H1 (cell line): Measurements from ENCODE around the gene SLC18A3. TPM values are rescaled to one million over a fixed set of nuclear protein-coding genes. Genes with fewer than 3 reads are reported as not detected.

Experiments
- CTCF ChIA-PET: fragments of 300-600 bp; sonication (Branson Sonifier 250); formaldehyde crosslinking; loops from one replicate; lab custom pipeline; 2021; ENCODE audit not compliant: partially characterized antibody; lab: Charles Lee
- POLR2A ChIA-PET: fragments of 300-600 bp; sonication (Branson Sonifier 250); formaldehyde crosslinking; loops from one replicate; lab custom pipeline; 2021; ENCODE audit warnings: inconsistent platforms; ENCODE audit not compliant: partially characterized antibody; lab: Charles Lee
- DNase-seq, 2 experiments: peaks; one replicate each; pipeline versions ENCODE4 v3.0.0 to v3.0.0-alpha.2; 2010 to 2022; ENCODE audit warnings: low spot score in 2 of 2, low read depth in 1 of 2, mixed read lengths in 1 of 2
- FAIRE-seq: peaks from 2 replicates; lab custom pipeline; 2011; peaks lifted over from hg19 to GRCh38; lab: Jason Lieb, UNC
- H2AFZ ChIP-seq: 2 replicates; pipeline ENCODE4 v1.8.1; 2012; ENCODE audit warnings: low read length, inconsistent platforms
- H2AK5ac ChIP-seq: 2 replicates; pipeline ENCODE4 v1.6.1; 2013; ENCODE audit warnings: low read depth, low read length
- H2BK120ac ChIP-seq: replicated peaks from 2 replicates; pipeline ENCODE3; 2013; ENCODE audit warnings: low read depth, low read length, inconsistent platforms
- H2BK12ac ChIP-seq: 2 replicates; pipeline ENCODE4 v1.6.1; 2013; ENCODE audit warnings: low read depth, low read length
- H2BK15ac ChIP-seq: 2 replicates; pipeline ENCODE4 v1.6.1; 2013; ENCODE audit warnings: low read length
- H2BK20ac ChIP-seq: 2 replicates; pipeline ENCODE4 v1.6.1; 2013; ENCODE audit warnings: low read length
- H2BK5ac ChIP-seq: 2 replicates; pipeline ENCODE4 v1.6.1; 2013; ENCODE audit warnings: low read depth, low read length
- H3K14ac ChIP-seq: 2 replicates; pipeline ENCODE4 v1.6.1; 2013; ENCODE audit warnings: inconsistent platforms; ENCODE audit not compliant: insufficient read length
- H3K18ac ChIP-seq: 2 replicates; pipeline ENCODE4 v1.6.1; 2013; ENCODE audit warnings: low read length; ENCODE audit errors: extremely low read depth
- H3K23ac ChIP-seq: 2 replicates; pipeline ENCODE4 v1.6.1; 2013; ENCODE audit warnings: inconsistent platforms; ENCODE audit not compliant: insufficient read length
- H3K23me2 ChIP-seq: 2 replicates; pipeline ENCODE4 v1.6.1; 2013; ENCODE audit warnings: low read depth, low read length
- H3K27ac ChIP-seq: 2 replicates; pipeline ENCODE4 v1.6.1; 2011; ENCODE audit warnings: low read depth, low read length, inconsistent platforms
- H3K27me3 ChIP-seq, 4 experiments: replicated peaks in 1 of 4; 1 replicate in 1 of 4; 2 replicates in 3 of 4; pipeline versions ENCODE4 v1.6.1 to v1.8.1; 2011 to 2013; ENCODE audit warnings: low read length in 3 of 4, mild to moderate bottlenecking in 3 of 4, inconsistent platforms in 2 of 4, mixed read lengths in 2 of 4, moderate library complexity in 1 of 4; ENCODE audit not compliant: control insufficient read depth in 3 of 4, insufficient read depth in 3 of 4; ENCODE audit errors: extremely low read depth in 1 of 4
- H3K36me3 ChIP-seq, 4 experiments: 2 replicates each; pipeline versions ENCODE4 v1.6.1 to v1.8.1; 2011 to 2013; ENCODE audit warnings: mild to moderate bottlenecking in 4 of 4, low read length in 3 of 4, moderate library complexity in 2 of 4, control low read depth in 1 of 4, inconsistent platforms in 1 of 4; ENCODE audit not compliant: insufficient read depth in 4 of 4, control insufficient read depth in 2 of 4
- H3K4ac ChIP-seq: replicated peaks from 2 replicates; pipeline ENCODE3; 2013; ENCODE audit warnings: low read length, low read depth, mixed read lengths, inconsistent platforms; ENCODE audit not compliant: insufficient read length
- H3K4me1 ChIP-seq, 4 experiments: replicated peaks in 1 of 4; 1 replicate in 1 of 4; 2 replicates in 3 of 4; pipeline versions ENCODE4 v1.6.1 to v1.8.1; 2011 to 2013; ENCODE audit warnings: low read length in 3 of 4, inconsistent platforms in 2 of 4, mixed read lengths in 1 of 4; ENCODE audit not compliant: insufficient read depth in 4 of 4, control insufficient read depth in 3 of 4
- H3K4me2 ChIP-seq, 2 experiments: 2 replicates each; pipeline versions ENCODE4 v1.6.1 to v1.8.1; 2011 to 2013; ENCODE audit warnings: low read depth in 2 of 2, low read length in 2 of 2, control low read depth in 1 of 2, inconsistent platforms in 1 of 2, mild to moderate bottlenecking in 1 of 2; ENCODE audit not compliant: insufficient read depth in 1 of 2
- H3K4me3 ChIP-seq, 4 experiments: fragments of 200-600, 300-600 bp in 1 of 4; sonication (generic), shearing (Covaris generic), sonication (Bioruptor Twin) in 1 of 4; 2 replicates each; pipeline versions ENCODE4 v1.5.1 to v1.8.1; 2011 to 2016; ENCODE audit warnings: low read length in 4 of 4, low read depth in 3 of 4, control low read depth in 2 of 4, inconsistent platforms in 2 of 4, mild to moderate bottlenecking in 2 of 4, mixed read lengths in 1 of 4, moderate library complexity in 1 of 4; ENCODE audit not compliant: insufficient read depth in 2 of 4; ENCODE audit errors: extremely low read depth in 1 of 4
- H3K56ac ChIP-seq: replicated peaks from 2 replicates; pipeline ENCODE3; 2013; ENCODE audit warnings: low read depth, mild to moderate bottlenecking, mixed read lengths, low read length, inconsistent platforms; ENCODE audit not compliant: insufficient read length
- H3K79me1 ChIP-seq: 2 replicates; pipeline ENCODE4 v1.6.1; 2013; ENCODE audit warnings: low read depth, low read length, control low read depth
- H3K79me2 ChIP-seq, 2 experiments: 2 replicates each; pipeline versions ENCODE4 v1.6.1 to v1.8.1; 2012 to 2013; ENCODE audit warnings: low read length in 2 of 2, mild to moderate bottlenecking in 2 of 2, inconsistent platforms in 1 of 2; ENCODE audit not compliant: insufficient read depth in 2 of 2, control insufficient read depth in 1 of 2
- H3K9ac ChIP-seq, 4 experiments: replicated peaks in 1 of 4; 1 replicate in 1 of 4; 2 replicates in 3 of 4; pipeline versions ENCODE4 v1.6.1 to v1.8.1; 2011 to 2013; ENCODE audit warnings: low read depth in 3 of 4, low read length in 3 of 4, control low read depth in 2 of 4, mild to moderate bottlenecking in 2 of 4, moderate library complexity in 2 of 4, inconsistent platforms in 1 of 4; ENCODE audit errors: extremely low read depth in 1 of 4
- H3K9me3 ChIP-seq, 2 experiments: 2 replicates each; pipeline versions ENCODE4 v1.6.1 to v1.8.1; 2012 to 2013; ENCODE audit warnings: mild to moderate bottlenecking in 2 of 2, moderate library complexity in 2 of 2, control low read depth in 1 of 2, inconsistent platforms in 1 of 2, low read depth in 1 of 2, low read length in 1 of 2, mixed read lengths in 1 of 2; ENCODE audit not compliant: insufficient read depth in 2 of 2
- H4K20me1 ChIP-seq, 2 experiments: replicated peaks in 1 of 2; 2 replicates each; pipeline versions ENCODE3 to v1.8.1; 2011 to 2013; ENCODE audit warnings: inconsistent platforms in 2 of 2, low read length in 2 of 2, mild to moderate bottlenecking in 1 of 2; ENCODE audit not compliant: insufficient read depth in 2 of 2, control insufficient read depth in 1 of 2
- H4K5ac ChIP-seq: 2 replicates; pipeline ENCODE4 v1.6.1; 2013; ENCODE audit warnings: low read length, low read depth, mixed read lengths, inconsistent platforms; ENCODE audit not compliant: insufficient read length
- H4K8ac ChIP-seq: 2 replicates; pipeline ENCODE4 v1.8.0; 2013; ENCODE audit warnings: mild to moderate bottlenecking, moderate library complexity, low read length, inconsistent platforms; ENCODE audit not compliant: insufficient read depth; ENCODE audit errors: extremely low read depth
- H4K91ac ChIP-seq: replicated peaks from 2 replicates; pipeline ENCODE3; 2013; ENCODE audit warnings: low read length, mixed read lengths, inconsistent platforms; ENCODE audit not compliant: insufficient read length
- BACH1 ChIP-seq: IDR thresholded peaks from 2 replicates; pipeline ENCODE4 v1.6.1; 2012; ENCODE audit warnings: low read length, improper control_type of control experiment
- CBX8 ChIP-seq: fragments of 300-800, 300-1000 bp; sonication (generic); IDR thresholded peaks from 2 replicates; pipeline ENCODE4 v1.7.1; 2016; ENCODE audit warnings: low read depth, low read length, borderline replicate concordance
- EGR1 ChIP-seq: IDR thresholded peaks from 2 replicates; pipeline ENCODE4 v1.6.1; 2011; ENCODE audit warnings: low read depth, low read length, borderline replicate concordance
- HDAC6 ChIP-seq: IDR thresholded peaks from one replicate; pipeline ENCODE4 v1.7.1; 2012; ENCODE audit warnings: low read depth, mild to moderate bottlenecking, inconsistent platforms, low read length, moderate library complexity
- NANOG ChIP-seq: IDR thresholded peaks from 2 replicates; pipeline ENCODE4 v1.6.1; 2011; ENCODE audit warnings: low read length, low read depth, mild to moderate bottlenecking, inconsistent platforms; ENCODE audit not compliant: insufficient read depth, poor library complexity, severe bottlenecking
- RAD21 ChIP-seq, 2 experiments: IDR thresholded peaks in 1 of 2; conservative IDR thresholded peaks in 1 of 2; 2 replicates each; pipeline ENCODE4 v1.6.1; 2011; ENCODE audit warnings: low read depth in 2 of 2, low read length in 2 of 2, improper control_type of control experiment in 1 of 2, inconsistent platforms in 1 of 2, mild to moderate bottlenecking in 1 of 2, moderate library complexity in 1 of 2
- RNF2 ChIP-seq: fragments of 200-900, 300-1000 bp; sonication (generic); IDR thresholded peaks from 2 replicates; pipeline ENCODE4 v1.7.1; 2016; ENCODE audit warnings: borderline replicate concordance, low read depth, mild to moderate bottlenecking, antibody characterized with exemption, low read length; ENCODE audit not compliant: poor library complexity, severe bottlenecking; ENCODE audit errors: missing control alignments
- SIRT6 ChIP-seq: IDR thresholded peaks from one replicate; pipeline ENCODE4 v1.7.1; 2012; ENCODE audit warnings: low read length, inconsistent platforms
- SRF ChIP-seq: IDR thresholded peaks from 2 replicates; pipeline ENCODE4 v1.6.1; 2011; ENCODE audit warnings: mild to moderate bottlenecking, low read depth, low read length, moderate library complexity
- WGBS, 2 experiments: shearing (Covaris generic) in 1 of 2; methylation state at CpG; one replicate each; pipeline versions ENCODE4 v1.1.6 to v1.1.7; 2013 to 2015; ENCODE audit warnings: low lambda C conversion rate in 2 of 2, mixed read lengths in 2 of 2, inconsistent platforms in 1 of 2, low coverage in 1 of 2, missing lambda C conversion rate in 1 of 2; ENCODE audit not compliant: insufficient replicate concordance in 2 of 2, insufficient coverage in 1 of 2, insufficient read length in 1 of 2; ENCODE audit errors: extremely low coverage in 1 of 2, missing lambda C conversion rate in 1 of 2; 5-methylcytosine and 5-hydroxymethylcytosine counted together
- long read RNA-seq, 2 experiments: library from RNA in 1 of 2; library from capped mRNA in 1 of 2; stranded (forward); transcript quantifications; one replicate each; pipeline ENCODE4 v2.0.0, GENCODE V29; 2021; ENCODE audit warnings: inconsistent platforms in 1 of 2
- polyA minus RNA-seq, 3 experiments: library from RNA; depleted of rRNA, polyadenylated mRNA; stranded (reverse); fragments of >200 nt; gene quantifications; 1 replicate in 2 of 3; 2 replicates in 1 of 3; pipeline ENCODE4 v1.2.3, GENCODE V29; 2011
- polyA plus RNA-seq, 7 experiments: library from polyadenylated mRNA; depleted of rRNA in 3 of 7; stranded (reverse) in 5 of 7; unstranded in 2 of 7; fragments of >200 nt in 5 of 7; fragments of 200-250 nt in 2 of 7; gene quantifications; 1 replicate in 5 of 7; 2 replicates in 1 of 7; 4 replicates in 1 of 7; pipeline versions ENCODE4 v1.2.1 to v1.2.3, GENCODE V29; 2011 to 2013; ENCODE audit warnings: missing spikeins in 2 of 7, mixed read lengths in 2 of 7
- total RNA-seq: library from RNA; stranded (reverse); fragmentation: NEBNext Ultra II Directional; extraction: Animal tissue kit (Norgen Biotek cat#: 25700); gene quantifications from 2 replicates; pipeline ENCODE4 v1.2.1, GENCODE V29; 2021

SLC18A3 gene
- total RNA-seq: 0.13 TPM in 1 of 2 replicates, not detected in the other
- polyA plus RNA-seq (2011; rRNA removed): 0.17 and 0.28 TPM in 2 replicates
- polyA plus RNA-seq (2011; cell fraction: cytosol; rRNA removed): 0.10 TPM
- 0.06 TPM for polyA plus RNA-seq (2011; cell fraction: nucleus; rRNA removed)
- polyA plus RNA-seq (2012, experiment 1 of 2): 0.11 to 0.19 TPM (median 0.13 TPM) in 3 of 4 replicates, not detected in the other
- polyA plus RNA-seq (2012, experiment 2 of 2): not detected
- polyA plus RNA-seq (2013, experiment 1 of 2): 0.04 TPM
- 0.02 TPM for polyA plus RNA-seq (2013, experiment 2 of 2)
- polyA minus RNA-seq (2011; rRNA and poly(A)+ RNA removed): not detected in 2 replicates
- polyA minus RNA-seq (2011; cell fraction: cytosol; rRNA and poly(A)+ RNA removed): not detected
- 0.20 TPM for polyA minus RNA-seq (2011; cell fraction: nucleus; rRNA and poly(A)+ RNA removed)
- long read RNA-seq, experiment 1: 0 reads
- long read RNA-seq, experiment 2: 0 reads

DNA sequence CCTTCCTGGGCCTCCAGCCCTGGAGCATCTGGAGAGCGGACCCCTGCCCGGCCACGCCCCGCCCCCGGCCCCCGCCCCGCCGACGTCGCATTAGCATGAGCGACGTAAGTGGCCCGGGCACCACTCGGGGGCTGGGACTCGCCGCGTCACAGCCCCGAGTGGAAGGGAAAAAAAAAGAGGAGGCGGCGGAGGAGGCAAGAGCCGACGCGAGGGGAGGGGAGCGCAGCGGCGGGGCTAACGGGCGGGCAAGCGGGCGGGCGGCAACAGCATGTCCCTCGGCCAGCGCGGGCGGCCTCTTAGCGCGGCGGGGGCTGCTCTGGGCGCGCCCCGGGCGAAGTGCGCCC lies at the start of gene SLC18A3:
SLC18A3 (plus strand) TSS at position 197 of the 344 bp plus-strand sequence. CDS start 431 bp downstream, outside the sequence.
- Histone ChIP-seq H3K23ac (no peak within 1 kb of the TSS), H2AK5ac (no peak within 1 kb of the TSS), H2BK20ac (no peak within 1 kb of the TSS), H3K18ac (no peak within 1 kb of the TSS), H3K9ac (no peak within 1 kb of the TSS), H3K27ac (no peak within 1 kb of the TSS), H2BK15ac (no peak within 1 kb of the TSS), H3K4me2 (peak within 1 kb of the TSS; percentile 71 to 92), H2BK5ac (no peak within 1 kb of the TSS), H4K20me1 (peaks cover 16 to 45% of the 10 kb centered on the region in 2 experiments), H4K8ac (peak within 1 kb of the TSS; percentile 47; the same call in 1 of the 2 replicates), H3K56ac (no peak within 1 kb of the TSS), H2BK12ac (0 out of 2 replicates have a peak within 1 kb of the TSS, but pooled peaks have one; percentile 9), H2BK120ac (no peak within 1 kb of the TSS), H3K4me1 (peaks cover 0 to 47% (median 29%) of the 10 kb centered on the region in 4 experiments; a peak in 6 of 7 replicates), H3K27me3 (peaks cover 82 to 93% (median 91%) of the 10 kb centered on the region in 4 experiments), H3K79me2 (no peaks in the 10 kb centered on the region), H3K23me2 (peaks cover 16% of the 10 kb centered on the region; the same call in 1 of the 2 replicates), H3K14ac (no peak within 1 kb of the TSS), H3K79me1 (no peaks in the 10 kb centered on the region), H2AFZ (no peak within 1 kb of the TSS; the same call in 1 of the 2 replicates), H4K5ac (no peak within 1 kb of the TSS), H3K36me3 (peaks cover 0 to 6% (median 0%) of the 10 kb centered on the region in 4 experiments; a peak in 1 of 8 replicates), H3K9me3 (no peaks in the 10 kb centered on the region; a peak in 1 of 4 replicates), H4K91ac (no peak within 1 kb of the TSS), H3K4me3 (peak within 1 kb of the TSS; percentile 44 to 72 (median 52)), H3K4ac (no peak within 1 kb of the TSS)
- CTCF ChIA-PET: interaction anchor here (0.7 to 2.3 kb wide), 5 partner anchors 9 to 201 kb away, joined by 3 to 9 read pairs (median 5); no protein-coding TSS in a partner anchor
- DNase-seq: no peak
- whole genome bisulfite sequencing, 2 experiments: 2% methylated on average over 9 of the region's 43 CpGs; no CpG with 5 or more reads in 1 of the 2 experiments
- POLR2A ChIA-PET: interaction anchor here (1.0 to 1.3 kb wide), 2 partner anchors 81 to 215 kb away, joined by 3 read pairs; no protein-coding TSS in a partner anchor
- FAIRE-seq: no peak
- TF ChIP-seq HDAC6 (no peak), RAD21 (IDR thresholded peaks at IDR 0.05 in 1 of 2, conservative IDR thresholded peaks at IDR 0.05 in 1 of 2; ENCODE audit: low read depth in 2 of 2, low read length in 2 of 2) (no peak), NANOG (no peak), SIRT6 (no peak), SRF (no peak), CBX8 (no peak), EGR1 (no peak), RNF2 (no peak), BACH1 (no peak)
